Measurements from ENCODE around the gene ALK. TPM values are rescaled to one million over a fixed set of nuclear protein-coding genes. Genes with fewer than 3 reads are reported as not detected.

The ALK gene
- total and polyA plus RNA-seq, 4 donors, result 4.2 to 16.7 (median 14.2) TPM

GRCh38 chr2:29323301-29323700, 598.1 kb downstream of the ALK start:
- H3K27ac ChIP-seq (ENCODE audit: low read depth, low read length), result no peak overlapping the region

GRCh38 chr2:29322011-29322410, 599.4 kb downstream of the ALK start:
- Histone ChIP-seq H3K27ac (ENCODE audit: low read depth, low read length) (no peak overlapping the region), H3K36me3 (ENCODE audit: control insufficient read depth, insufficient read depth, low read length) (peaks cover 5% of the 10 kb centered on the region), H3K27me3 (ENCODE audit: control insufficient read depth, insufficient read depth, low read length) (no peaks in the 10 kb centered on the region), H3K4me3 (ENCODE audit: low read depth, low read length) (no peak overlapping the region), H3K4me1 (ENCODE audit: control insufficient read depth, insufficient read depth, low read length) (peaks cover 8% of the 10 kb centered on the region), H3K9me3 (ENCODE audit: control insufficient read depth, insufficient read depth, low read length) (no peaks in the 10 kb centered on the region)
- 31% methylated on average over 2 of the region's 2 CpGs for WGBS (ENCODE audit: insufficient coverage)
- peak in 1 of 6 donors; percentile 68 for DNase-seq (ENCODE audit: low read depth in 4 of 6, low spot score in 6 of 6)

More at GRCh38 chr2:29323301-29323700, 598.1 kb downstream of the ALK start:
- peaks cover 8% of the 10 kb centered on the region for H3K4me1 ChIP-seq (ENCODE audit: control insufficient read depth, insufficient read depth, low read length)
- WGBS (ENCODE audit: insufficient coverage), result 43% methylated on average over 2 of the region's 2 CpGs
- no peak overlapping the region for H3K4me3 ChIP-seq (ENCODE audit: low read depth, low read length)
- H3K36me3 ChIP-seq (ENCODE audit: control insufficient read depth, insufficient read depth, low read length), result peaks cover 5% of the 10 kb centered on the region
- DNase-seq (ENCODE audit: low read depth in 4 of 6, low spot score in 6 of 6), result peak in 1 of 6 donors; percentile 12
- H3K9me3 ChIP-seq (ENCODE audit: control insufficient read depth, insufficient read depth, low read length), result no peaks in the 10 kb centered on the region
- H3K27me3 ChIP-seq (ENCODE audit: control insufficient read depth, insufficient read depth, low read length), result no peaks in the 10 kb centered on the region

- H3K4me3 ChIP-seq (ENCODE audit: low read depth, low read length), result no peak overlapping the region
- H3K27me3 ChIP-seq (ENCODE audit: control insufficient read depth, insufficient read depth, low read length), result no peaks in the 10 kb centered on the region
- H3K36me3 ChIP-seq (ENCODE audit: control insufficient read depth, insufficient read depth, low read length), result peaks cover 5% of the 10 kb centered on the region
- DNase-seq (ENCODE audit: low read depth in 4 of 6, low spot score in 6 of 6), result no peak
- 87% methylated on average over 7 of the region's 8 CpGs for WGBS (ENCODE audit: insufficient coverage)
- H3K9me3 ChIP-seq (ENCODE audit: control insufficient read depth, insufficient read depth, low read length), result no peaks in the 10 kb centered on the region
- peaks cover 23% of the 10 kb centered on the region for H3K4me1 ChIP-seq (ENCODE audit: control insufficient read depth, insufficient read depth, low read length)
- no peak overlapping the region for H3K27ac ChIP-seq (ENCODE audit: low read depth, low read length)
Observed at GRCh38 chr2:29317801-29318485, 603.4 kb downstream of the ALK start.

- Histone ChIP-seq H3K27me3 (ENCODE audit: control insufficient read depth, insufficient read depth, low read length) (no peaks in the 10 kb centered on the region), H3K4me1 (ENCODE audit: control insufficient read depth, insufficient read depth, low read length) (peaks cover 29% of the 10 kb centered on the region), H3K4me3 (ENCODE audit: low read depth, low read length) (no peak overlapping the region), H3K9me3 (ENCODE audit: control insufficient read depth, insufficient read depth, low read length) (no peaks in the 10 kb centered on the region), H3K36me3 (ENCODE audit: control insufficient read depth, insufficient read depth, low read length) (peaks cover 5% of the 10 kb centered on the region), H3K27ac (ENCODE audit: low read depth, low read length) (no peak overlapping the region)
- DNase-seq (ENCODE audit: low read depth in 4 of 6, low spot score in 6 of 6), result no peak
- WGBS (ENCODE audit: insufficient coverage), result 74% methylated on average over 3 of the region's 3 CpGs
Observed at GRCh38 chr2:29317077-29317517, 604.3 kb downstream of the ALK start.

GRCh38 chr2:29314816-29315571, 606.4 kb downstream of the ALK start:
- WGBS (ENCODE audit: insufficient coverage), result 17% methylated on average over 14 of the region's 18 CpGs
- peaks cover 26% of the 10 kb centered on the region for H3K4me1 ChIP-seq (ENCODE audit: control insufficient read depth, insufficient read depth, low read length)
- peak in 4 of 6 donors; percentile 41 to 95 (median 74) for DNase-seq (ENCODE audit: low read depth in 4 of 6, low spot score in 6 of 6)
- no peaks in the 10 kb centered on the region for H3K9me3 ChIP-seq (ENCODE audit: control insufficient read depth, insufficient read depth, low read length)
- peak overlapping the region; percentile 13 for H3K4me3 ChIP-seq (ENCODE audit: low read depth, low read length)
- H3K27me3 ChIP-seq (ENCODE audit: control insufficient read depth, insufficient read depth, low read length), result no peaks in the 10 kb centered on the region
- H3K36me3 ChIP-seq (ENCODE audit: control insufficient read depth, insufficient read depth, low read length), result peaks cover 3% of the 10 kb centered on the region
- peak overlapping the region; percentile 19 for H3K27ac ChIP-seq (ENCODE audit: low read depth, low read length)

- Histone ChIP-seq H3K4me1 (ENCODE audit: control insufficient read depth, insufficient read depth, low read length) (peaks cover 26% of the 10 kb centered on the region), H3K27ac (ENCODE audit: low read depth, low read length) (no peak overlapping the region), H3K9me3 (ENCODE audit: control insufficient read depth, insufficient read depth, low read length) (no peaks in the 10 kb centered on the region), H3K4me3 (ENCODE audit: low read depth, low read length) (no peak overlapping the region), H3K27me3 (ENCODE audit: control insufficient read depth, insufficient read depth, low read length) (no peaks in the 10 kb centered on the region), H3K36me3 (ENCODE audit: control insufficient read depth, insufficient read depth, low read length) (no peaks in the 10 kb centered on the region)
- no peak for DNase-seq (ENCODE audit: low read depth in 4 of 6, low spot score in 6 of 6)
- WGBS (ENCODE audit: insufficient coverage), result 81% methylated on average over 4 of the region's 5 CpGs
Observed at GRCh38 chr2:29311458-29311857, 609.9 kb downstream of the ALK start.

- Histone ChIP-seq H3K4me1 (ENCODE audit: control insufficient read depth, insufficient read depth, low read length) (peaks cover 26% of the 10 kb centered on the region), H3K27me3 (ENCODE audit: control insufficient read depth, insufficient read depth, low read length) (no peaks in the 10 kb centered on the region), H3K4me3 (ENCODE audit: low read depth, low read length) (no peak overlapping the region), H3K27ac (ENCODE audit: low read depth, low read length) (no peak overlapping the region), H3K36me3 (ENCODE audit: control insufficient read depth, insufficient read depth, low read length) (no peaks in the 10 kb centered on the region), H3K9me3 (ENCODE audit: control insufficient read depth, insufficient read depth, low read length) (no peaks in the 10 kb centered on the region)
- WGBS (ENCODE audit: insufficient coverage), result 70% methylated on average over 4 of the region's 10 CpGs
- DNase-seq (ENCODE audit: low read depth in 4 of 6, low spot score in 6 of 6), result peak in 1 of 6 donors; percentile 19
Observed at GRCh38 chr2:29310650-29311348, 610.6 kb downstream of the ALK start.

GRCh38 chr2:29309090-29310029, 612.0 kb downstream of the ALK start:
- Histone ChIP-seq H3K4me3 (ENCODE audit: low read depth, low read length) (no peak overlapping the region), H3K36me3 (ENCODE audit: control insufficient read depth, insufficient read depth, low read length) (no peaks in the 10 kb centered on the region), H3K9me3 (ENCODE audit: control insufficient read depth, insufficient read depth, low read length) (no peaks in the 10 kb centered on the region), H3K4me1 (ENCODE audit: control insufficient read depth, insufficient read depth, low read length) (peaks cover 12% of the 10 kb centered on the region), H3K27ac (ENCODE audit: low read depth, low read length) (no peak overlapping the region), H3K27me3 (ENCODE audit: control insufficient read depth, insufficient read depth, low read length) (no peaks in the 10 kb centered on the region)
- 50% methylated on average over 8 of the region's 9 CpGs for whole genome bisulfite sequencing (ENCODE audit: insufficient coverage)
- DNase-seq (ENCODE audit: low read depth in 4 of 6, low spot score in 6 of 6), result peak in 4 of 6 donors; percentile 50 to 92 (median 69)

GRCh38 chr2:29308366-29308765, 613.0 kb downstream of the ALK start:
- no peaks in the 10 kb centered on the region for H3K36me3 ChIP-seq (ENCODE audit: control insufficient read depth, insufficient read depth, low read length)
- H3K9me3 ChIP-seq (ENCODE audit: control insufficient read depth, insufficient read depth, low read length), result no peaks in the 10 kb centered on the region
- H3K27ac ChIP-seq (ENCODE audit: low read depth, low read length), result no peak overlapping the region
- H3K27me3 ChIP-seq (ENCODE audit: control insufficient read depth, insufficient read depth, low read length), result no peaks in the 10 kb centered on the region
- WGBS (ENCODE audit: insufficient coverage), result 82% methylated on average over 8 of the region's 9 CpGs
- no peak overlapping the region for H3K4me3 ChIP-seq (ENCODE audit: low read depth, low read length)
- DNase-seq (ENCODE audit: low read depth in 4 of 6, low spot score in 6 of 6), result no peak
- H3K4me1 ChIP-seq (ENCODE audit: control insufficient read depth, insufficient read depth, low read length), result peaks cover 6% of the 10 kb centered on the region

Measured in spinal cord (tissue), 10 donors.